Thymus (tissue), 11 donors: ENCODE results near the gene TMSB15C. TPM values are rescaled to one million over a fixed set of nuclear protein-coding genes. Genes with fewer than 3 reads are reported as not detected.
A peak's percentile ranks its signal among the peaks of the same experiment; 100 is the strongest.

Source experiments
- DNase-seq, 9 donors: peaks; one replicate each; pipeline ENCODE4 v3.0.0-alpha.2; 2013; ENCODE audit warnings: low spot score in 9 of 9, low read depth in 6 of 9, missing footprints in 1 of 9
- H3K27ac ChIP-seq, 2 donors: one replicate each; pipeline ENCODE4 v1.5.1; 2013; ENCODE audit warnings: control low read depth in 1 of 2, low read depth in 1 of 2, low read length in 1 of 2, mild to moderate bottlenecking in 1 of 2, moderate library complexity in 1 of 2
- H3K27me3 ChIP-seq, 2 donors: one replicate each; pipeline ENCODE4 v1.5.1; 2013; ENCODE audit warnings: low read length in 1 of 2; ENCODE audit not compliant: control insufficient read depth in 2 of 2, insufficient read depth in 1 of 2
- H3K36me3 ChIP-seq, 2 donors: one replicate each; pipeline ENCODE4 v1.5.1; 2013; ENCODE audit warnings: low read length in 1 of 2, mild to moderate bottlenecking in 1 of 2, moderate library complexity in 1 of 2; ENCODE audit not compliant: control insufficient read depth in 2 of 2, insufficient read depth in 2 of 2
- H3K4me1 ChIP-seq, 2 donors: one replicate each; pipeline ENCODE4 v1.5.1; 2013; ENCODE audit warnings: low read length in 2 of 2; ENCODE audit not compliant: control insufficient read depth in 2 of 2, insufficient read depth in 2 of 2
- H3K4me3 ChIP-seq, 2 donors: one replicate each; pipeline ENCODE4 v1.5.1; 2013; ENCODE audit warnings: low read length in 2 of 2, control low read depth in 1 of 2, mild to moderate bottlenecking in 1 of 2
- H3K9me3 ChIP-seq, 2 donors: one replicate each; pipeline ENCODE4 v1.5.1; 2013; ENCODE audit warnings: low read length in 1 of 2, mild to moderate bottlenecking in 1 of 2; ENCODE audit not compliant: control insufficient read depth in 2 of 2, insufficient read depth in 1 of 2
- WGBS: extraction: QIAGEN DNeasy Blood & Tissue Kit; methylation state at CpG from one replicate; pipeline ENCODE4 v1.1.7; 2013; 5-methylcytosine and 5-hydroxymethylcytosine counted together
- polyA plus RNA-seq: library from polyadenylated mRNA; stranded (reverse); fragments of 200-250 nt; gene quantifications from one replicate; pipeline ENCODE4 v1.2.3, GENCODE V29; 2013
- total RNA-seq: library from RNA; stranded (reverse); fragments of 120-200 nt; gene quantifications from one replicate; pipeline ENCODE4 v1.2.4, GENCODE V29; 2013
- donor health status: healthy.

Gene TMSB15C
- total and polyA plus RNA-seq, 2 donors, result 2.3 to 3.4 TPM

- H3K27me3 ChIP-seq, result peaks cover 0 to 27% of the 10 kb centered on the region in 2 donors
- no peak overlapping the region for H3K4me3 ChIP-seq
- no peaks in the 10 kb centered on the region for H3K9me3 ChIP-seq
- DNase-seq, result no peak
- no peak overlapping the region for H3K27ac ChIP-seq
- no peaks in the 10 kb centered on the region for H3K36me3 ChIP-seq
- WGBS, result 96% methylated on average over 1 of the region's 1 CpG
- peaks cover 0 to 9% of the 10 kb centered on the region in 2 donors for H3K4me1 ChIP-seq
Observed at GRCh38 chrX:104108955-104109354, 32.9 kb upstream of the TMSB15C start.

GRCh38 chrX:104105330-104106262 lies 29.6 kb upstream of the TMSB15C start:
- Histone ChIP-seq H3K4me3 (no peak overlapping the region), H3K27me3 (no peaks in the 10 kb centered on the region), H3K36me3 (no peaks in the 10 kb centered on the region), H3K4me1 (no peaks in the 10 kb centered on the region), H3K9me3 (no peaks in the 10 kb centered on the region), H3K27ac (no peak overlapping the region)
- 94% methylated on average over 11 of the region's 11 CpGs for WGBS
- no peak for DNase-seq

DNA sequence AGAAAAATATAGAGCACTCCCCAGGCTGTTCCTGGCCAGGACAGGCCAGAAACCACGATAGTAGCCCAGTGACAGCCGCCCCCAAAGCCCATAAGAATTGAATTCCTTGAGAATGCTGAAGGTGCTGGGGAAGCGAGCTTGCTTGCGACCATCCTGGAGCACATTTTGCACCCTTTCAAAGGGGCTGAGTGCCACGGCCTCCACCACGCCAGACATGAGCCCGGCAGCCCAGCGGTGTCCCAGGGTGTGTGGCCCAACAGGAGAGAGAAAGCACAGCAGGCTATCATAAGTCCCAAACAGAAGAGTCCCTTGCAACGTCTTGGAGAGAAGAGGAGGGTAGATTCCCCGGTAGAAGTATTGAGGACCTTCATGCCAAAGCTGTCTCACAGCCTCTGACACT lies 28.6 kb upstream of the TMSB15C start:
- no peaks in the 10 kb centered on the region for H3K36me3 ChIP-seq
- H3K4me1 ChIP-seq, result no peaks in the 10 kb centered on the region
- WGBS, result 97% methylated on average over 10 of the region's 10 CpGs
- no peaks in the 10 kb centered on the region for H3K9me3 ChIP-seq
- no peak overlapping the region for H3K27ac ChIP-seq
- no peak overlapping the region for H3K4me3 ChIP-seq
- H3K27me3 ChIP-seq, result no peaks in the 10 kb centered on the region
- DNase-seq, result no peak

DNA sequence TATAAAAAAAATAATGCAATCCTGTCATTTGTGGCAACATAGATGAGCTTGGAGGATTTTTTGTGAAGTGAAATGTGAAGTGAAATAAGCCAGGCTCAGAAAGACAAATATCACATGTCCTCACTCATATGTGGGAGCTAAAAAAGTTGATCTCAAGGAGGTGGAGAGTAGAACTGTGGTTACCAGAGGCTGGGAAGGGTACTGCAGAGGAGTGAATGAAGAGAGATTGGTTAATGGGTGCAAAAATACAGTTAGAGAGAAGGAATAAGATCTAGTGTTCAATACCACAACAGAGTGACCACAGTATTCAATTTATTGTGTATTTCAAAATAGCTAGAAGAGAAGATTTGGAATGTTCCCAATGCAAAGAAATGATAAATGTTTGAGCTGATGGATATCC lies 22.9 kb upstream of the TMSB15C start:
- H3K27me3 ChIP-seq, result no peaks in the 10 kb centered on the region
- H3K9me3 ChIP-seq, result no peaks in the 10 kb centered on the region
- no peaks in the 10 kb centered on the region for H3K4me1 ChIP-seq
- H3K4me3 ChIP-seq, result no peak overlapping the region
- DNase-seq, result no peak
- no peak overlapping the region for H3K27ac ChIP-seq
- no peaks in the 10 kb centered on the region for H3K36me3 ChIP-seq

GRCh38 chrX:104098151-104098808 lies 22.2 kb upstream of the TMSB15C start:
- Histone ChIP-seq H3K27ac (no peak overlapping the region), H3K27me3 (no peaks in the 10 kb centered on the region), H3K4me3 (no peak overlapping the region), H3K36me3 (no peaks in the 10 kb centered on the region), H3K9me3 (no peaks in the 10 kb centered on the region), H3K4me1 (no peaks in the 10 kb centered on the region)
- WGBS, result 3% methylated on average over 4 of the region's 4 CpGs
- DNase-seq, result peak in 8 of 9 donors; percentile 10 to 59 (median 32)

DNA sequence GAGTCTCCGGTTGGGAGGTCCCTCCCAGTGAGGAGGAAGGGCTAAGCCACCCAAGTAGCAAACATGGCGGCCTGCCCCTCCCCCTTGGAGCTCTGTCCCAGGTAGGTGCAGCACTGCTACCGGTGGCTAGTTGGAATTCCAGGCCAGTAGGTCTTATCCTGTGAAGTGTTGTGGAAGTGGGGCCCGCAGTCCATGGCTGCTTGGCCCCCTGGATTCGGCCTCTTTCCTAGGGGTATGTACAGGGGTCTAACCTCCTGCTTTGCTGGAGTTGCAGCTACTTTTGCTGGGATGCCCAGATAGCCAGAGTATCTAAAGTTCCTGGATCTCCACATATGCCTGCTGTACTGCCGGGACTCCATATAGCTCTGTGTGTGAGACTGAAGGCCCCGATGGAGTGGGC lies 9.9 kb upstream of the TMSB15C start:
- no peak overlapping the region for H3K27ac ChIP-seq
- no peaks in the 10 kb centered on the region for H3K4me1 ChIP-seq
- H3K9me3 ChIP-seq, result no peaks in the 10 kb centered on the region
- no peaks in the 10 kb centered on the region for H3K27me3 ChIP-seq
- no peak for DNase-seq
- no peak overlapping the region for H3K4me3 ChIP-seq
- H3K36me3 ChIP-seq, result no peaks in the 10 kb centered on the region
- WGBS, result 90% methylated on average over 7 of the region's 7 CpGs

GRCh38 chrX:104085477-104085876 lies 9.4 kb upstream of the TMSB15C start:
- Histone ChIP-seq H3K9me3 (no peaks in the 10 kb centered on the region), H3K27ac (no peak overlapping the region), H3K4me3 (no peak overlapping the region), H3K27me3 (no peaks in the 10 kb centered on the region), H3K36me3 (no peaks in the 10 kb centered on the region), H3K4me1 (no peaks in the 10 kb centered on the region)
- DNase-seq, result no peak
- 92% methylated on average over 7 of the region's 7 CpGs for WGBS

- H3K27ac ChIP-seq, result no peak overlapping the region
- no peaks in the 10 kb centered on the region for H3K27me3 ChIP-seq
- no peaks in the 10 kb centered on the region for H3K4me1 ChIP-seq
- 93% methylated on average over 5 of the region's 5 CpGs for WGBS
- no peak overlapping the region for H3K4me3 ChIP-seq
- DNase-seq, result no peak
- H3K9me3 ChIP-seq, result no peaks in the 10 kb centered on the region
- no peaks in the 10 kb centered on the region for H3K36me3 ChIP-seq
Observed at GRCh38 chrX:104084534-104085277, 8.7 kb upstream of the TMSB15C start.

- Histone ChIP-seq H3K36me3 (no peaks in the 10 kb centered on the region), H3K4me1 (no peaks in the 10 kb centered on the region), H3K4me3 (no peak overlapping the region), H3K27me3 (no peaks in the 10 kb centered on the region), H3K27ac (no peak overlapping the region), H3K9me3 (no peaks in the 10 kb centered on the region)
- no peak for DNase-seq
- WGBS, result 88% methylated on average over 4 of the region's 4 CpGs
Observed at GRCh38 chrX:104084063-104084462, 8.0 kb upstream of the TMSB15C start.
